Measurements from ENCODE around the gene LHX2. TPM values are rescaled to one million over a fixed set of nuclear protein-coding genes. Genes with fewer than 3 reads are reported as not detected.

LHX2 gene
- total RNA-seq, 1 experiment from 2014 or later, result 1.4 TPM

DNA sequence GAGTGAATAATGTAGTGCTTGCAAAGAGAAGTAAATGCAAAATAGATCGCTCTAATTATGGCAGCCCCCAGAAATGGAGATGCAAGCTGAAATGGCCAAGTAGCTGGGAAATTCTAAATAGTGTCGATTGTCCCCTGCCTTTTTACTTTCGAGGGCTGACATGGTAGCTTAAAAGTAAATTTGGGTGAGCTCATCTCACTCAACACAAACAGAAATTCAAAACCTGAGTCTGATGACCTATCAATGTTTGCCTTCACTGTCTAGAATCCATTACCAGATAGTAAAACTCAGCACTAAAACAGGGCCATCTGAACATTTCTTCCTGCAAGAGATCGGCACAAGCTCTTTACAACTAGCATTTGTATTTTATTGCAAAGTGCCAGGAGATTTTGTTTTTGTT is 7.0 kb upstream of the LHX2 start:
- BruUV-seq (replicated peaks), result no TSS peak
- Histone ChIP-seq H3K9me3 (ENCODE audit: insufficient read depth, low read depth) (no peaks in the 10 kb centered on the region), H3K79me2 (ENCODE audit: low read depth) (no peaks in the 10 kb centered on the region), H3K27ac (no peak overlapping the region), H3K4me2 (no peak overlapping the region), H3K27me3 (ENCODE audit: insufficient read depth, low read depth) (peaks cover 23% of the 10 kb centered on the region), H3K4me3 (no peak overlapping the region), H3K4me1 (replicated peaks; ENCODE audit: insufficient read depth) (peaks cover 32% of the 10 kb centered on the region), H3K9me2 (ENCODE audit: insufficient read depth) (no peaks in the 10 kb centered on the region), H3K36me3 (ENCODE audit: low read depth) (no peaks in the 10 kb centered on the region), H2AFZ (no peak overlapping the region), H3F3A (ENCODE audit: insufficient read depth, low read depth) (peaks cover 9% of the 10 kb centered on the region; the same call in 1 of the 2 replicates), H4K20me1 (ENCODE audit: insufficient read depth) (no peaks in the 10 kb centered on the region; the same call in 1 of the 2 replicates)
- TF ChIP-seq CTCF (conservative IDR thresholded peaks at IDR 0.05) (no peak), EZH2 (IDR thresholded peaks at IDR 0.05; ENCODE audit: low read depth) (no peak)
- DNase-seq, result no peak
- ChIA-PET POLR2A (ENCODE audit: unreplicated experiment) (no interaction called here), CTCF (no interaction called here)
- intact Hi-C loops (cut with micrococcal nuclease; ENCODE audit: unreplicated experiment), result no loop called here

DNA sequence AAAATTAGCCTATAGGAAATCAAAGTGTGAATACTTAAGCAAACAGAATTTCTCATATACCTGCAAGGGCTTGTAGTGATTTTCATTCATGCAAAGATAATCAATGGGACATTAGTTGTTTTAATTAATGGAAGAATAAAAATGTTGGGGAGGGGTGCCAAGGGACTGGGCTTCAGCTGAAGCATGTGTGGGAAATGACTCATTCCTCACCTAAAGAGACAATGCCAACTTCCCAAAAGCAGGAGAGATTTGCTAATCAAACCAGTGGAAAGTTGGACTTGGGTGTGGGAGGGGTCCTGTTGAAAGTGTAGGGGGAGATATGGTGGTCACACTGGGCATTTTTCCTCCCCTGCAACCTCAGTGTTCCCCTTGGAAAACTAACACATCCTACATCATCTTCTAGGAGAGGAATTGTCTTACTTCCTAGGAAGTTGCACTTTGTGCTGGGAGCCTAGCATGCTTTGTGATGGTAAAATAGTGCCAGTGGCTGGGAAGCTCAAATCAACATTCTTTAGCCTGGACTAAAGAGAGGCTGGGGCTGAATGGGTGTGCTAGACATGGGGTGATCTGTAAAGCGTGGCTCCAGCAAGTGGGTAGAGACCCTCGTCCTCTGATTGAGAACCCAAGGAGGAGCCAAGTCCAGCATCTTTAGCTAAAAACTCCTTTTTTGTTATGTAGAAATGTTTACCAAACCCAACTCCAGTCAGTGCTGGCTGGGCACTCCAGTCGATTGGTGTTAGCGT is 6.4 kb upstream of the LHX2 start:
- TF ChIP-seq CTCF (conservative IDR thresholded peaks at IDR 0.05) (no peak), EZH2 (IDR thresholded peaks at IDR 0.05; ENCODE audit: low read depth) (no peak)

GRCh38 chr9:124006448-124007361 is 4.9 kb upstream of the LHX2 start:
- Histone ChIP-seq H3K4me2 (peak overlapping the region; percentile 18; the same call in 1 of the 2 replicates), H3K36me3 (ENCODE audit: low read depth) (no peaks in the 10 kb centered on the region), H3K79me2 (ENCODE audit: low read depth) (no peaks in the 10 kb centered on the region), H3K9me3 (ENCODE audit: insufficient read depth, low read depth) (no peaks in the 10 kb centered on the region), H2AFZ (no peak overlapping the region), H3K9me2 (ENCODE audit: insufficient read depth) (no peaks in the 10 kb centered on the region), H3K27me3 (ENCODE audit: insufficient read depth, low read depth) (peaks cover 7% of the 10 kb centered on the region), H3K4me3 (no peak overlapping the region), H4K20me1 (ENCODE audit: insufficient read depth) (no peaks in the 10 kb centered on the region), H3K27ac (no peak overlapping the region), H3K4me1 (replicated peaks; ENCODE audit: insufficient read depth) (peaks cover 32% of the 10 kb centered on the region), H3F3A (ENCODE audit: insufficient read depth, low read depth) (peaks cover 9% of the 10 kb centered on the region; the same call in 1 of the 2 replicates)
- intact Hi-C loops (cut with micrococcal nuclease; ENCODE audit: unreplicated experiment), result no loop called here
- CTCF ChIA-PET, result no interaction called here
- no TSS peak for BruUV-seq (replicated peaks)
- DNase-seq, result peak in 1 of 2 experiments; percentile 41
- POLR2A ChIA-PET (ENCODE audit: unreplicated experiment), result no interaction called here
- TF ChIP-seq EZH2 (IDR thresholded peaks at IDR 0.05; ENCODE audit: low read depth), result no peak
- no peak for TF ChIP-seq CTCF (conservative IDR thresholded peaks at IDR 0.05)

More for the DNA sequence above, 6.4 kb upstream of the LHX2 start:
- Histone ChIP-seq H3K27ac (no peak overlapping the region), H3K27me3 (ENCODE audit: insufficient read depth, low read depth) (peaks cover 22% of the 10 kb centered on the region), H3K4me3 (no peak overlapping the region), H3K9me2 (ENCODE audit: insufficient read depth) (no peaks in the 10 kb centered on the region), H4K20me1 (ENCODE audit: insufficient read depth) (no peaks in the 10 kb centered on the region; the same call in 1 of the 2 replicates), H3K79me2 (ENCODE audit: low read depth) (no peaks in the 10 kb centered on the region), H3K9me3 (ENCODE audit: insufficient read depth, low read depth) (no peaks in the 10 kb centered on the region), H3K4me2 (no peak overlapping the region), H3K36me3 (ENCODE audit: low read depth) (no peaks in the 10 kb centered on the region), H3K4me1 (replicated peaks; ENCODE audit: insufficient read depth) (peaks cover 32% of the 10 kb centered on the region), H2AFZ (no peak overlapping the region), H3F3A (ENCODE audit: insufficient read depth, low read depth) (peaks cover 9% of the 10 kb centered on the region; the same call in 1 of the 2 replicates)
- ChIA-PET POLR2A (ENCODE audit: unreplicated experiment) (interaction anchor here (0.6 kb wide), 1 partner anchor 718 kb away, joined by 5 read pairs; no protein-coding TSS in a partner anchor), CTCF (no interaction called here)
- DNase-seq, result no peak
- intact Hi-C loops (cut with micrococcal nuclease; ENCODE audit: unreplicated experiment), result no loop called here
- BruUV-seq (replicated peaks), result no TSS peak

Measured in PC-9 (cell line).